GM18505 (cell line): ENCODE measurements around the gene TRAK1.

Experiments used
- ATAC-seq: cut with Tn5 transposase; IDR thresholded peaks from one replicate; pipeline ENCODE4 v1.9.1; 2021; ENCODE audit not compliant: unreplicated experiment
- POLR2A ChIP-seq: IDR thresholded peaks from 4 replicates; pipeline ENCODE4 v1.6.1; 2011; ENCODE audit warnings: borderline replicate concordance; ENCODE audit not compliant: insufficient read depth, insufficient read length; ENCODE audit errors: extremely low read depth

TRAK1 gene

GRCh38 chr3:42265059-42265991 lies 174.2 kb downstream of the TRAK1 start:
- no peak for TF ChIP-seq POLR2A
- no peak for ATAC-seq

GRCh38 chr3:42266085-42266484 lies 174.9 kb downstream of the TRAK1 start, which contains the start of gene CCK:
CCK (minus strand) TSS chr3:42266185; CDS start chr3:42263630, 2,555 bp downstream.
- no peak for ATAC-seq

GRCh38 chr3:42267878-42268277 lies 176.7 kb downstream of the TRAK1 start:
- ATAC-seq = no peak
- no peak for TF ChIP-seq POLR2A

More at GRCh38 chr3:42266085-42266484, 174.9 kb downstream of the TRAK1 start, which contains the start of gene CCK:
- TF ChIP-seq POLR2A = no peak

- no peak for ATAC-seq
- no peak for TF ChIP-seq POLR2A
These were observed 178.5 kb downstream of the TRAK1 start for GRCh38 chr3:42269647-42270046.

GRCh38 chr3:42270561-42270960 lies 179.4 kb downstream of the TRAK1 start:
- no peak for ATAC-seq
- TF ChIP-seq POLR2A = no peak

GRCh38 chr3:42271786-42272185 lies 180.6 kb downstream of the TRAK1 start:
- ATAC-seq = no peak
- TF ChIP-seq POLR2A = no peak

GRCh38 chr3:42273361-42273760 lies 182.2 kb downstream of the TRAK1 start:
- no peak for ATAC-seq
- no peak for TF ChIP-seq POLR2A

GRCh38 chr3:42274266-42274665 lies 183.1 kb downstream of the TRAK1 start:
- TF ChIP-seq POLR2A = no peak
- ATAC-seq = no peak

- no peak for TF ChIP-seq POLR2A
- ATAC-seq = no peak
These were observed 184.1 kb downstream of the TRAK1 start for GRCh38 chr3:42275217-42275616.
